ENCODE measurements around the gene TMEM233.

- TF ChIP-seq POLR2A (IDR thresholded peaks at IDR 0.05; ENCODE audit: low read depth, low read length) (no peak), TAF1 (IDR thresholded peaks at IDR 0.05; ENCODE audit: borderline replicate concordance, low read depth, low read length) (no peak)
Measured at GRCh38 chr12:119589097-119589496, 4.5 kb upstream of the TMEM233 start.
